ENCODE data around the gene NOSTRIN. TPM values are rescaled to one million over a fixed set of nuclear protein-coding genes. Genes with fewer than 3 reads are reported as not detected.
"Not testable (repeated sequence)": the region's sequence is repeated elsewhere in the genome, so short reads cannot be mapped to it uniquely, and the experiment has no call there.

The NOSTRIN gene
- total RNA-seq, 2 donors from 2014 or later = 0.42 to 0.73 TPM

DNA sequence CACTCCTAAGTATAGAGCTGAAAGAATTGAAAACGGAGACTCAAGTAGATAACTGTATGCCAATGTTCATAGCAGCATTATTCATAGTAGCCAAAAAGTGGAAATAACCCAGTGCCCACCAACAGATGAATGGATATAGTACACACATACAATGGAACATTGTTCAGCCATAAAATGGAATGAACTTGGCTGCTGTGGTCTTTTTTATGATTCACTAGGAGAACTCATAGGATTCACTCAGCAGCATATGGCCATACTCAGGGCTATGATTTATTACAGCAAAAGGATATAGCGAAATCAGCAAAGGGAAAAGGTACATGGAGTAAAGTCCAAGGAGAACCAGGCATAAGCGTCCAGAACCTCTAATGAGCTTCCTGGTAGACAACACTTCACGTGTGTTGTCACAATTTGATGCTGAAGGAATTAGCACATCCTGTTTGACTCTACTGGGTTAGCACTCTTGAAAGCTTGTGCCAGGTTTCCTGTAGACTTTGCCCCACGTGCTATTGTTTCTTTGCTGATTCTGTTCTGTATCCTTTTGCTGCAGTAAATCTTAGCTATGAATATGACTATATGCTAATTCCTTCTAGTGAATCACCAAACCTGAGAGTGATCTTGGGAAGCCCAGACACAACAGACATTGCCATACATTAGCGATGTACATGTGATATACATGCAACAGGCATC is 72.1 kb downstream of the NOSTRIN start:
- Mint-ChIP-seq H3K27me3 (ENCODE audit: insufficient read depth) (no peaks in the 10 kb centered on the region), H3K9me3 (peaks cover 6% of the 10 kb centered on the region), H3K36me3 (ENCODE audit: low read depth) (peaks cover 13% of the 10 kb centered on the region), H3K4me1 (no peaks in the 10 kb centered on the region), H3K27ac (no peak overlapping the region), H3K4me3 (no peak overlapping the region)
- no peak for DNase-seq
- Histone ChIP-seq H3K4me3 (ENCODE audit: low read length) (no peak overlapping the region), H3K27me3 (ENCODE audit: control insufficient read depth, insufficient read depth, low read length, poor library complexity, severe bottlenecking) (no peaks in the 10 kb centered on the region), H3K9ac (ENCODE audit: extremely low read depth, low read length, poor library complexity, severe bottlenecking) (no peak overlapping the region), H3K27ac (ENCODE audit: low read depth, low read length) (no peak overlapping the region), H3K4me1 (ENCODE audit: control insufficient read depth, insufficient read depth, low read length) (no peaks in the 10 kb centered on the region), H3K36me3 (ENCODE audit: control insufficient read depth, insufficient read depth, low read length) (peaks cover 24% of the 10 kb centered on the region), H3K9me3 (ENCODE audit: control insufficient read depth, low read length) (peaks cover 5% of the 10 kb centered on the region)
- WGBS, 2 experiments (ENCODE audit: insufficient coverage in 1 of 2, insufficient read length in 1 of 2) = 90 to 92% methylated on average over 5 to 6 of the region's 6 CpGs
- TF ChIP-seq, protein P1, sequence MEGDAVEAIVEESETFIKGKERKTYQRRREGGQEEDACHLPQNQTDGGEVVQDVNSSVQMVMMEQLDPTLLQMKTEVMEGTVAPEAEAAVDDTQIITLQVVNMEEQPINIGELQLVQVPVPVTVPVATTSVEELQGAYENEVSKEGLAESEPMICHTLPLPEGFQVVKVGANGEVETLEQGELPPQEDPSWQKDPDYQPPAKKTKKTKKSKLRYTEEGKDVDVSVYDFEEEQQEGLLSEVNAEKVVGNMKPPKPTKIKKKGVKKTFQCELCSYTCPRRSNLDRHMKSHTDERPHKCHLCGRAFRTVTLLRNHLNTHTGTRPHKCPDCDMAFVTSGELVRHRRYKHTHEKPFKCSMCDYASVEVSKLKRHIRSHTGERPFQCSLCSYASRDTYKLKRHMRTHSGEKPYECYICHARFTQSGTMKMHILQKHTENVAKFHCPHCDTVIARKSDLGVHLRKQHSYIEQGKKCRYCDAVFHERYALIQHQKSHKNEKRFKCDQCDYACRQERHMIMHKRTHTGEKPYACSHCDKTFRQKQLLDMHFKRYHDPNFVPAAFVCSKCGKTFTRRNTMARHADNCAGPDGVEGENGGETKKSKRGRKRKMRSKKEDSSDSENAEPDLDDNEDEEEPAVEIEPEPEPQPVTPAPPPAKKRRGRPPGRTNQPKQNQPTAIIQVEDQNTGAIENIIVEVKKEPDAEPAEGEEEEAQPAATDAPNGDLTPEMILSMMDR (conservative IDR thresholded peaks at IDR 0.05) = no peak

DNA sequence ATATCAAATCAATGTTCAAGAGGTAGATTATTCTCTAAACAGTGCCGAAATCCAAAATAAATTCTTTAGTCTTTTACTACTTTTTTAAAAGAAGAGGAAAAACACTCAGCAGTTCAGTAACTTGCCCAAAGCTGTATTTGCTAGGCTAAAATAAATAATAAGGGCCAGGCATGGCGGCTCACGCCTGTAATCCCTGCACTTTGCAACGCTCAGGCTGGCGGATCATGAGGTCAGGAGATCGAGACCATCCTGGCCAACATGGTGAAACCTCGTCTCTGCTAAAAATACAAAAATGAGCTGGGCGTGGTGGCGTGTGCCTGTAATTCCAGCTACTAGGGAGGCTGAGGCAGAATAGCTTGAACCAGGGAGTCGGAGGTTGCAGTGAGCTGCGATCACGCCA is 79.7 kb downstream of the NOSTRIN start:
- not testable (repeated sequence) for H3K27me3 Mint-ChIP-seq (ENCODE audit: insufficient read depth); H3K4me3 ChIP-seq (ENCODE audit: low read length); H3K4me3 Mint-ChIP-seq; DNase-seq; H3K27ac ChIP-seq (ENCODE audit: low read depth, low read length); H3K9me3 Mint-ChIP-seq; H3K27me3 ChIP-seq (ENCODE audit: control insufficient read depth, insufficient read depth, low read length, poor library complexity, severe bottlenecking); H3K36me3 ChIP-seq (ENCODE audit: control insufficient read depth, insufficient read depth, low read length); H3K27ac Mint-ChIP-seq; H3K9ac ChIP-seq (ENCODE audit: extremely low read depth, low read length, poor library complexity, severe bottlenecking); H3K9me3 ChIP-seq (ENCODE audit: control insufficient read depth, low read length); H3K4me1 ChIP-seq (ENCODE audit: control insufficient read depth, insufficient read depth, low read length)
- WGBS, 2 experiments (ENCODE audit: insufficient coverage in 1 of 2, insufficient read length in 1 of 2) = 94 to 96% methylated on average over 8 to 12 of the region's 12 CpGs
- H3K4me1 Mint-ChIP-seq = peaks cover 11% of the 10 kb centered on the region
- peaks cover 13% of the 10 kb centered on the region for H3K36me3 Mint-ChIP-seq (ENCODE audit: low read depth)

DNA sequence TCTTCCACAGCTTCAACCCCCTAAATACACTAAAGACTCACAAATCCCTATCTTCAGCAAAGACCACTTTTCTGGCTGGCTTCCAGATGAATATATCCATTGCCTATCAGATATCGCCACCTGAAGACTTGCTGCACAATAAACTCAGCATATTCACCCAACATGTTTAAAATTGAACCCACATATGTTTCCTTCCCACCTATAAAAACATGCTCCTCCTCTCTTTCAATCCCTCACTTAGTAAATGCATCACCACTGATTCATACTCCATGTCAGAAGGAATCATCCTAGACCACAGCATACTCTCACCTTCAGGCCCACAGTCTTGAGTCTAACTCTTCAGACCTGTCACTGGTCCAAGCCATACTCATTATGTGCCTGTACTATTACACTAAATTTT is 82.5 kb downstream of the NOSTRIN start:
- H3K27ac Mint-ChIP-seq = no peak overlapping the region
- no peaks in the 10 kb centered on the region for H3K9me3 Mint-ChIP-seq
- TF ChIP-seq, protein P1 (conservative IDR thresholded peaks at IDR 0.05) = no peak
- H3K27me3 ChIP-seq (ENCODE audit: control insufficient read depth, insufficient read depth, low read length, poor library complexity, severe bottlenecking) = no peaks in the 10 kb centered on the region
- H3K4me3 ChIP-seq (ENCODE audit: low read length) = no peak overlapping the region
- H3K36me3 ChIP-seq (ENCODE audit: control insufficient read depth, insufficient read depth, low read length) = peaks cover 17% of the 10 kb centered on the region
- H3K4me1 ChIP-seq (ENCODE audit: control insufficient read depth, insufficient read depth, low read length) = peaks cover 2% of the 10 kb centered on the region
- H3K9ac ChIP-seq (ENCODE audit: extremely low read depth, low read length, poor library complexity, severe bottlenecking) = no peak overlapping the region
- no peak overlapping the region for H3K27ac ChIP-seq (ENCODE audit: low read depth, low read length)
- 100% methylated on average over 1 of the region's 1 CpG; no CpG with 5 or more reads in 1 of the 2 experiments for WGBS, 2 experiments (ENCODE audit: insufficient coverage in 1 of 2, insufficient read length in 1 of 2)
- no peak for DNase-seq
- H3K27me3 Mint-ChIP-seq (ENCODE audit: insufficient read depth) = no peaks in the 10 kb centered on the region
- H3K4me3 Mint-ChIP-seq = no peak overlapping the region
- no peaks in the 10 kb centered on the region for H3K9me3 ChIP-seq (ENCODE audit: control insufficient read depth, low read length)
- H3K4me1 Mint-ChIP-seq = peaks cover 13% of the 10 kb centered on the region
- H3K36me3 Mint-ChIP-seq (ENCODE audit: low read depth) = peaks cover 21% of the 10 kb centered on the region

Measured in endodermal cell (in vitro differentiated cells).